Activated gamma-delta T cell treated with Interleukin-2 at 50 U/mL for 16 hours (primary cell): ENCODE results near the gene AGPAT2.
"Not testable (repeated sequence)": the region's sequence is repeated elsewhere in the genome, so short reads cannot be mapped to it uniquely, and the experiment has no call there.

Source experiments
- DNase-seq: peaks from one replicate; pipeline ENCODE4 v3.0.0-alpha.2; 2020

Gene AGPAT2

GRCh38 chr9:136643596-136644342 lies 43.5 kb downstream of the AGPAT2 start:
- no peak for DNase-seq

DNA sequence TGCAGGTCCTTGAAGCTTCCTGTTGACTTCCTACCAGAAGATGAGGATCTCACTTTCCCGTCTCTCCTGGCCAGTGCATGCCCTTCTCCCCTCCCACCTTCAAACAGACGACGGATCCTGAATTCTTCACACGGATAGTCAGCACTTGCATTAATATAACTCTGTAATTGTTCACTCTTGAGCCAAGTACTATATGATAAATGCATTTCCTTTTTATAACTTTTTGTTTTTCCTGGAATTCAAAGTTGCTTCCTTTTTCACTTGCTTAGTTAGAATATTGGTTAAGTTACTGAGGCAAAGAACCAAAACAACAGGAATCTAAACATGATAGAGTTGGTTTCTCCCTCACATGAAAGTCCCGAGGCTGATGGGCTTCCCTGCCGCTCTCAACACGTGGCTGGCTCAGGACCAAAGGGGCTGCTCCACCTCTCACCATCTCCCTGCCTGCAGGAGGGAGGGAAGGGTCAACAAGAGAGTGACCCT lies 44.8 kb downstream of the AGPAT2 start:
- DNase-seq = no peak

DNA sequence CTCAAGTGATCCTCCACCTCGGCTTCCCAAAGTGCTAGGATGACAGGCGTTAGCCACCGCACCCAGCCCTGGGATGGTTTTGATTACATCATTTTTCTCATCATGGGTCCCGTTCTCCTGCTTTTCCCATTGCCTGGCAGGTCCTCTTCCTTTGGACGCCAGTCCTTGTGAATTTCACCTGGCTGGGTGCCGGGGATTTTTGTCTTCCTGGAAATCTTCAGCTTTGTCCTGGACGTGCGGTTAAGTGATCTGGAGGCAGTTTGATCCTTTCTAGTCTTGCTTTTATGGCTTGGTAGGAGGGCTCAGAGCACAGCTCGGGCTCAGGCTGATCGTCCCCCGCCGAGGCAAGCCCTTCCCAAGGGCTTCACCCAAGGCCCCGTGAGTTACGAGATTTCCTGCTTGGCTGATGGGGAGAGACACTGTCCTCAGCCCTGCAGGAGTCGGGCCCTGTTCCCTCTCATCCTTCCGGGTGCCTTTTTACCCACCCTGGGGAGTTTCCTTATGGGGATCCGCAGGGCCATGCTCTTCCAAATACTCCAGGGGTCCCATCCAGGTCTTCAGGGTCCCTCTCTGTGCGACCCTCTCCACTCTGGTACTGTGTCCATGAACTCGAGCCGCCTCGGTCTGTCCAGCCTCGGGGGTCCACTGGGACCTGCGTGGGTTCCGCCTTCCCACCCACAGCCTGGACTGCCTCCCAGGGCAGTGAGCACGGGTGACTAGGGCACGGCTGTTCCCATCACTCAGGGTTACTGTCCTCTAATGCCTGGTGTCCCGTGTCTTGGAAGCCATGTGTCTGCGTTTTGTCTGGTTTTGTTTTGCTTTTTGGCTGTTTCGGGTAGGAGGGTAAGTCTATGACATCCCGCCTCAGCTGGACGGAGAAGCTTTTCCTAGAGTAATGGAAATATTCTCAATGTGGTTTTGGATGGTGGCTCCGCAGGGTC lies 46.8 kb downstream of the AGPAT2 start:
- DNase-seq = no peak

DNA sequence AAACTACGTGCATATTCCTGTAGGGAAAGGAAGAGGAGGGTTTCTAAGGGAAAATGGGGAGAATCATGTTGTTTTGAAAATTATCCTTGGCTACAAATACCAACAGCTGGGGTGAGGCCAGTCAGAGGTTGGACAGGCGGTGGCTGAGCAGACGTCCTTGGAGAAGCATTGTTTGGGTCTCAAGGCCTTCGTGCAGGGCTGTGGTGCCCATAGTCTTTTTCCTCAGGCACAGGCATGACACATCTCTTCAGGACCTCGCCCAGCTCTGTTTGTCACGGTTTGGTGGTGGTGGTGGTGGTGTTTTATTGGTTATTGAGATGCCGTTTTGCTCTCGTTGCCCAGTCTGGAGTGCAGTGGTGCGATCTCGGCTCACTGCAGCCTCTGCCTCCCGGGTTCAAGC lies 52.4 kb downstream of the AGPAT2 start:
- no peak for DNase-seq

GRCh38 chr9:136632491-136633106 lies 54.7 kb downstream of the AGPAT2 start:
- not testable (repeated sequence) for DNase-seq

DNA sequence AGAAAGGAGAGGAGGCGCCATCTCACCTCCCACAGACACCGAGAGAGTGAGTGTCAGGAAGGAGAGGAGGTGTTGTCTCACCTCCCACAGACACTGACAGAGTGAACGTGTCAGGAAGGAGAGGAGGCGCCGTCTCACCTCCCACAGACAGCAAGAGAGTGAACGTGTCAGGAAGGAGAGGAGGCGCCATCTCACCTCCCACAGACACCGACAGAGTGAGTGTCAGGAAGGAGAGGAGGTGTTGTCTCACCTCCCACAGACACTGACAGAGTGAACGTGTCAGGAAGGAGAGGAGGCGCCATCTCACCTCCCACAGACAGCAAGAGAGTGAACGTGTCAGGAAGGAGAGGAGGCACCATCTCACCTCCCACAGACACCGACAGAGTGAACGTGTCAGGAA lies 55.2 kb downstream of the AGPAT2 start:
- DNase-seq = not testable (repeated sequence)

DNA sequence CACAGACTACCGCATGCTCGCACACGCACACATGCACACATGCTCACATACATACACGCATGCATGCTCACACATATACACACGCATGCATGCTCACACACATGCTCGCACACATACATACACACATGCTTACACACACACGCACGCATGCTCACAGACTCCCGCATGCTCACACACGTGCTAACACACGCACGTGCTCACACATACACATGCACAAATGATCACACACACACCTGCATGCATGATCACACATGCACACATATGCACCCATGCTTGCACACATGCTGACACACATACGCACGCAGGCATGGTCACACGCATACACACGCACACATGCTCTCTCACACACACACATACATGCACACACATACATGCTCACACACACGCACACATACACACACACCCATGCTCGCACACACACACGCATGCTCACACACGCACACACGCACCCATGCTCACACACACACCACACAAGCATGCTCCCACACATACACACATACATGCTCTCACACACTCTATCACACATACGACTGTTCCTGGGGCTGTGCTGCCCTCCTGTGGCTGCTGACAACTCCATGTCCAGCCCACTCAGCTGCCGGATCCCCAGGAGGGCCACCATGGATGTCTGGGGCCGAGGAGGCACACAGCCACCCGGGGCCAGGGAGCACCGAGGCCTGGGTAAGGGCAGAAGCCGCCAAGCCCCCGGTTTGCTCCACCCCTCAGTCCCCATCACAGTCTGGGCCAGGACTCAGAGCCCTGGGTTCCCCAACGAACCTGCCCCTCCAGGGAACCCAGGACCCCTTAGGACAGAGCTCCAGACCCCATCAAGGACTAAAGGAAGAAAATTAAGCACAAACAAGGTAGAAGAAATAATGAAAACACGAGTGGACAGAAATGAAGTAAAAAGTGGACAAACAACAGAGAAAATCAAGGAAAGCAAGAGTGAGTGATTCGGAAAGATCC lies 55.9 kb downstream of the AGPAT2 start:
- DNase-seq = peak; percentile 82

- DNase-seq = no peak
Measured at GRCh38 chr9:136630662-136630992, 56.6 kb downstream of the AGPAT2 start.

GRCh38 chr9:136629879-136630661 lies 57.2 kb downstream of the AGPAT2 start:
- peak; percentile 46 for DNase-seq

DNA sequence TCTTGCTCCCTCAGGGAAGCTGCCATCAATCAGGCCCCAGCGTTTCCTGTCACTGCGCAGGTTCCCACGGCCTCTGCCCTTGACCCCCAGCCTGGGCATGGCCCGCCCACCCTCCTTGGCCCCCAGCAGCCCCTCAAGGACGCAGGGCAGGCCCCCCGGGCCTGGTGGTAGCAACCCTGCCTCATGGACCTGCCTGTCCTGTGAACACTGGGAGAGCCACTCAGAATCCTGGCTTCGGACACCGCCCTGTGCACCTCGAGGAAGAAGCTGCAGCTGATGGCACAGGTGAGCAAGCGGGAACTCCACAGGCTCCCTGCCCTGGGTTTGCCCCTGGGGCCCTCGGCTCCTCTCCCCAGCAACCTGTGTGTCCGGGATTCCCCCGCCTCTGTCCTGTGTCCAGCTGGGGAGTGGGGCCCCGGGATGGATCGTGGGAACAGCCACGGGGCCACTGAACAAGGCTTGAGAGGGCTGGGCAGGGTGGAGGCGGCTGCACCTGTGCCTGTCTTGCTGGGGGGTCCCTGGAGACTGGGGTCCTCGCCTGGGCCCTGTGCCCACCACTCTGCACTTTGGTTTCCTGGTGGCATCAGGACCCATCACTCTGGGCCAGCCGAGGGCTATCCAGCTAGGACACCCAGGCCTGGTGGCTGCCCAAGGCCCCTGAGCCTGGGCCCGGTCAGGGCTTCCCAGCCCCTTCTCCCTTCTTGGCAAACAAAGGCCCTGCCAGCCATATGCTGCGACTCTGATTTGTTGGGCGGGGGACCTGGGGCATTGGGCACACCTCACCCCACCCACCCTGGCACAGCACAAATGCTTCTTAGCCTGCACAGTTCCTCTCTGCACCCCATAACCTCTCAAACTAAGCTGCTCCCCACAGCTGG lies 58.0 kb downstream of the AGPAT2 start:
- DNase-seq = no peak

GRCh38 chr9:136628268-136628667 lies 59.0 kb downstream of the AGPAT2 start:
- DNase-seq = no peak

DNA sequence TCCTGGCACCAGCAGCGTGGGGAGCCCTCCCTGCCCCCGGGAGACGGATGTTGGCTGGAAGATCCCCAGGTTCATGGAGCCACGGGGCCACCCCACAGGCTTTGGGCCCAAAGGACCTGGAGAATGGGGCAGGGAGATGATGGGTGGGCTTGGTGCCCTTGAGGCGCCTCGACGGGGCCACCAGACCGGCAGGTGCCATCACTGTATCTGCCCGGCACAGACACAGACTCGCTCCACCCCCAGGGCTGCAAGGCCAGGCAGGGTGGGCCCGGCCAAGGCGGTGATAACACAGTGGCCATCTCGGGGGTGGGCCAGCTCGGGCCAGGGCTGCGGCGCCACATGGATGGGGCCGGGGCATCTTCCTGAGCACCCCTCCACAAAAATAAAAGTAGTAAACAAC lies 59.6 kb downstream of the AGPAT2 start:
- no peak for DNase-seq

- no peak for DNase-seq
Measured at GRCh38 chr9:136626740-136627642, 60.3 kb downstream of the AGPAT2 start.

DNA sequence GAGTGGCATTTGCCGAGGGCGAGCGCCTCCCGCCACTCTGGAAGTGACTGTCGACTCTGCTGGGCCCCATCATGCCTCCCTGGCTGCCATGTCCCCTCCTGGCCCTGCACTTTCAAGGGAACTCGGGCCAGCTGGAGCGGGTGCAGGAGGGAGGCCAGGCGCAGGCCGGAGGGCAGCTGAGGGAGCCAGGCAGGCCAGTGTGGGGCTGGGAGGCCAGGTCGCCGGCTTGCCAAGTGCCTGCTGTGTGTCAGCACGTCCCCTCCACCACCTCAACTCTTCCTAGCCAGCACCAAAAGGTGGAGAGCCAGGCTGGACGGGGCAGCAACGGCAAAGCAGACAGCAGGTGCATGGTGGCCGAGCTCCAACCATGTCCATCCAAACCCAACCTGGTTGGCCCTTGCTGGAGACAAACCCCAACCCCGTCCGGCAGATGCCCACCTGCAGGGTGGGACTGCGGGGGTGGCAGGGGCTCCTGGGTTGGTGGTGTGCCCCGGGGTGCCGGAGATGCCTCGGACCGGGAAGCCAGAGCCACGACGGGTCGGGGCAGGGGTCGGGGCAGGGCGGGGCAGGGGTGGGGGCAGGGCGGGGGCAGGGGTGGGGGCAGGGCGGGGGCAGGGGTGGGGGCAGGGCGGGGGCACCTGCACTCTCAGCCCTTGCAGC lies 61.1 kb downstream of the AGPAT2 start:
- no peak for DNase-seq

- DNase-seq = no peak
Measured at GRCh38 chr9:136625101-136626065, 61.9 kb downstream of the AGPAT2 start.

- DNase-seq = no peak
Measured at GRCh38 chr9:136624184-136624951, 62.9 kb downstream of the AGPAT2 start.

DNA sequence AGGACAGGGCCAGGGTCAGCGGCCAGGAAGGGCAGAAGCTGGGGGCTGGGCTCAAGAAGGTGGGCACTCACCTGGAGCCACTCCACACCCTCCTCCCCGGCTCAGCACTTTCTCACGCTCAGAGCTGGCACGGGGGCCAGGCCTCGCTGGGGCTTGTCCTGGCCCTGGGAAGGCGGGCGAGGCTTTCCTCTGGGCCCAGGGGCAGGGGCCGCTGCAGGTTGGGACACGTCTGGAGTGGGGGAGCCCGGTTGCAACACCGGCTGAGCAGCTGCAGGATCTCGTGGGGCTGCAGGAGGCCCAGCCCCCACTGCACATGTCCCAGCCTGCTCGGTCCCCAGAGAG lies 63.4 kb downstream of the AGPAT2 start:
- no peak for DNase-seq
